ENCODE data around the gene PAPPA2. TPM values are rescaled to one million over a fixed set of nuclear protein-coding genes. Genes with fewer than 3 reads are reported as not detected.

Gene PAPPA2
- total RNA-seq, 5 donors from 2014 or later (not counting 1 experiment from before 2014, with no cell fraction given), result 0.03 to 0.06 TPM; not detected in 3

GRCh38 chr1:176877557-176877956, 414.6 kb downstream of the PAPPA2 start:
- peaks cover 6 to 10% of the 10 kb centered on the region in 2 donors for H3K27me3 Mint-ChIP-seq
- H3K4me3 Mint-ChIP-seq, result no peak overlapping the region
- ATAC-seq (replicated peaks in 1 of 4) (no peak), DNase-seq (no peak)
- no peaks in the 10 kb centered on the region for H3K9me3 Mint-ChIP-seq
- no peaks in the 10 kb centered on the region for H3K9me3 ChIP-seq
- no peak overlapping the region for H3K4me3 ChIP-seq (ENCODE audit: control insufficient read depth in 1 of 2, extremely low read depth in 1 of 2, low read length in 1 of 2)
- no CpG with 5 or more reads among the region's 3 CpGs for WGBS (ENCODE audit: insufficient coverage)
- ChIA-PET CTCF (no interaction called here), POLR2A (no interaction called here)
- H3K27ac Mint-ChIP-seq, result no peak overlapping the region
- H3K27me3 ChIP-seq (replicated peaks in 1 of 2; ENCODE audit: control insufficient read depth in 2 of 2, extremely low read depth in 1 of 2, insufficient read depth in 2 of 2, low read length in 1 of 2), result peaks cover 0 to 3% of the 10 kb centered on the region in 2 experiments
- H3K36me3 ChIP-seq (ENCODE audit: control insufficient read depth in 2 of 2, extremely low read depth in 1 of 2, insufficient read depth in 1 of 2, low read length in 1 of 2), result no peaks in the 10 kb centered on the region
- no peaks in the 10 kb centered on the region for H3K4me1 Mint-ChIP-seq
- no peaks in the 10 kb centered on the region for H3K4me1 ChIP-seq (ENCODE audit: control insufficient read depth in 1 of 2, extremely low read depth in 1 of 2, insufficient read depth in 2 of 2, low read length in 2 of 2)
- H3K36me3 Mint-ChIP-seq, result no peaks in the 10 kb centered on the region
- no peak overlapping the region for H3K27ac ChIP-seq (ENCODE audit: low read length)

GRCh38 chr1:176878750-176879536, 416.0 kb downstream of the PAPPA2 start:
- no peak overlapping the region for H3K27ac ChIP-seq (ENCODE audit: low read length)
- Mint-ChIP-seq H3K36me3 (no peaks in the 10 kb centered on the region), H3K27ac (no peak overlapping the region), H3K27me3 (peaks cover 2 to 5% of the 10 kb centered on the region in 2 donors), H3K4me3 (no peak overlapping the region), H3K9me3 (no peaks in the 10 kb centered on the region), H3K4me1 (no peaks in the 10 kb centered on the region)
- WGBS (ENCODE audit: insufficient coverage), result 61% methylated on average over 12 of the region's 12 CpGs
- ATAC-seq (replicated peaks in 1 of 4) (peak in 1 of 4 experiments; percentile 13), DNase-seq (no peak)
- no peak overlapping the region for H3K4me3 ChIP-seq (ENCODE audit: control insufficient read depth in 1 of 2, extremely low read depth in 1 of 2, low read length in 1 of 2)
- no peaks in the 10 kb centered on the region for H3K4me1 ChIP-seq (ENCODE audit: control insufficient read depth in 1 of 2, extremely low read depth in 1 of 2, insufficient read depth in 2 of 2, low read length in 2 of 2)
- ChIA-PET CTCF (no interaction called here), POLR2A (no interaction called here)
- no peaks in the 10 kb centered on the region for H3K36me3 ChIP-seq (ENCODE audit: control insufficient read depth in 2 of 2, extremely low read depth in 1 of 2, insufficient read depth in 1 of 2, low read length in 1 of 2)
- peaks cover 0 to 3% of the 10 kb centered on the region in 2 experiments for H3K27me3 ChIP-seq (replicated peaks in 1 of 2; ENCODE audit: control insufficient read depth in 2 of 2, extremely low read depth in 1 of 2, insufficient read depth in 2 of 2, low read length in 1 of 2)
- H3K9me3 ChIP-seq, result no peaks in the 10 kb centered on the region

GRCh38 chr1:176879784-176880620, 417.0 kb downstream of the PAPPA2 start:
- no peak overlapping the region for H3K4me3 Mint-ChIP-seq
- no peaks in the 10 kb centered on the region for H3K4me1 Mint-ChIP-seq
- ATAC-seq (replicated peaks in 1 of 4), result no peak
- H3K36me3 ChIP-seq (ENCODE audit: control insufficient read depth in 2 of 2, extremely low read depth in 1 of 2, insufficient read depth in 1 of 2, low read length in 1 of 2), result no peaks in the 10 kb centered on the region
- H3K27me3 Mint-ChIP-seq, result peaks cover 2 to 4% of the 10 kb centered on the region in 2 donors
- H3K4me1 ChIP-seq (ENCODE audit: control insufficient read depth in 1 of 2, extremely low read depth in 1 of 2, insufficient read depth in 2 of 2, low read length in 2 of 2), result no peaks in the 10 kb centered on the region
- H3K27ac Mint-ChIP-seq, result no peak overlapping the region
- H3K4me3 ChIP-seq (ENCODE audit: control insufficient read depth in 1 of 2, extremely low read depth in 1 of 2, low read length in 1 of 2), result no peak overlapping the region
- H3K27ac ChIP-seq (ENCODE audit: low read length), result no peak overlapping the region
- ChIA-PET CTCF (no interaction called here), POLR2A (no interaction called here)
- H3K9me3 Mint-ChIP-seq, result peaks cover 0 to under 1% (median 0%) of the 10 kb centered on the region in 3 donors
- H3K9me3 ChIP-seq, result no peaks in the 10 kb centered on the region
- peaks cover 0 to 3% of the 10 kb centered on the region in 2 experiments for H3K27me3 ChIP-seq (replicated peaks in 1 of 2; ENCODE audit: control insufficient read depth in 2 of 2, extremely low read depth in 1 of 2, insufficient read depth in 2 of 2, low read length in 1 of 2)
- WGBS (ENCODE audit: insufficient coverage), result no CpG with 5 or more reads among the region's 13 CpGs
- DNase-seq, result no peak
- H3K36me3 Mint-ChIP-seq, result no peaks in the 10 kb centered on the region

GRCh38 chr1:176880955-176881595, 418.1 kb downstream of the PAPPA2 start:
- Mint-ChIP-seq H3K9me3 (peaks cover 0 to 6% (median 0%) of the 10 kb centered on the region in 3 donors), H3K27me3 (peaks cover 3 to 8% of the 10 kb centered on the region in 2 donors), H3K4me3 (no peak overlapping the region), H3K27ac (no peak overlapping the region), H3K36me3 (no peaks in the 10 kb centered on the region), H3K4me1 (no peaks in the 10 kb centered on the region)
- Histone ChIP-seq H3K9me3 (no peaks in the 10 kb centered on the region), H3K27me3 (replicated peaks in 1 of 2; ENCODE audit: control insufficient read depth in 2 of 2, extremely low read depth in 1 of 2, insufficient read depth in 2 of 2, low read length in 1 of 2) (peaks cover 0 to 3% of the 10 kb centered on the region in 2 experiments), H3K27ac (ENCODE audit: low read length) (no peak overlapping the region), H3K4me3 (ENCODE audit: control insufficient read depth in 1 of 2, extremely low read depth in 1 of 2, low read length in 1 of 2) (no peak overlapping the region), H3K4me1 (ENCODE audit: control insufficient read depth in 1 of 2, extremely low read depth in 1 of 2, insufficient read depth in 2 of 2, low read length in 2 of 2) (no peaks in the 10 kb centered on the region), H3K36me3 (ENCODE audit: control insufficient read depth in 2 of 2, extremely low read depth in 1 of 2, insufficient read depth in 1 of 2, low read length in 1 of 2) (no peaks in the 10 kb centered on the region)
- POLR2A ChIA-PET, result no interaction called here
- WGBS (ENCODE audit: insufficient coverage), result 0% methylated on average over 1 of the region's 9 CpGs
- CTCF ChIA-PET, result interaction anchor here in 1 of 2 donors (0.6 kb wide), 1 partner anchor 483 kb away, joined by 4 read pairs; no protein-coding TSS in a partner anchor
- DNase-seq, result peak in 12 of 35 experiments; percentile 3 to 35 (median 10)
- no peak for ATAC-seq (replicated peaks in 1 of 4)

GRCh38 chr1:176884286-176884685, 421.3 kb downstream of the PAPPA2 start:
- H3K36me3 Mint-ChIP-seq, result no peaks in the 10 kb centered on the region
- H3K27me3 ChIP-seq (replicated peaks in 1 of 2; ENCODE audit: control insufficient read depth in 2 of 2, extremely low read depth in 1 of 2, insufficient read depth in 2 of 2, low read length in 1 of 2), result no peaks in the 10 kb centered on the region
- no peak overlapping the region for H3K27ac ChIP-seq (ENCODE audit: low read length)
- WGBS (ENCODE audit: insufficient coverage), result 42% methylated on average over 4 of the region's 4 CpGs
- no peaks in the 10 kb centered on the region for H3K4me1 ChIP-seq (ENCODE audit: control insufficient read depth in 1 of 2, extremely low read depth in 1 of 2, insufficient read depth in 2 of 2, low read length in 2 of 2)
- ChIA-PET CTCF (no interaction called here), POLR2A (no interaction called here)
- H3K36me3 ChIP-seq (ENCODE audit: control insufficient read depth in 2 of 2, extremely low read depth in 1 of 2, insufficient read depth in 1 of 2, low read length in 1 of 2), result no peaks in the 10 kb centered on the region
- no peak overlapping the region for H3K4me3 ChIP-seq (ENCODE audit: control insufficient read depth in 1 of 2, extremely low read depth in 1 of 2, low read length in 1 of 2)
- no peak overlapping the region for H3K27ac Mint-ChIP-seq
- no peak for ATAC-seq (replicated peaks in 1 of 4)
- H3K9me3 Mint-ChIP-seq, result peaks cover 0 to 14% (median 0%) of the 10 kb centered on the region in 3 donors
- no peak overlapping the region for H3K4me3 Mint-ChIP-seq
- H3K27me3 Mint-ChIP-seq, result peaks cover 3 to 8% of the 10 kb centered on the region in 2 donors
- H3K4me1 Mint-ChIP-seq, result no peaks in the 10 kb centered on the region
- no peaks in the 10 kb centered on the region for H3K9me3 ChIP-seq
- no peak for DNase-seq

- Histone ChIP-seq H3K27ac (ENCODE audit: low read length) (no peak overlapping the region), H3K36me3 (ENCODE audit: control insufficient read depth in 2 of 2, extremely low read depth in 1 of 2, insufficient read depth in 1 of 2, low read length in 1 of 2) (no peaks in the 10 kb centered on the region), H3K27me3 (replicated peaks in 1 of 2; ENCODE audit: control insufficient read depth in 2 of 2, extremely low read depth in 1 of 2, insufficient read depth in 2 of 2, low read length in 1 of 2) (no peaks in the 10 kb centered on the region), H3K4me1 (ENCODE audit: control insufficient read depth in 1 of 2, extremely low read depth in 1 of 2, insufficient read depth in 2 of 2, low read length in 2 of 2) (no peaks in the 10 kb centered on the region), H3K4me3 (ENCODE audit: control insufficient read depth in 1 of 2, extremely low read depth in 1 of 2, low read length in 1 of 2) (no peak overlapping the region), H3K9me3 (no peaks in the 10 kb centered on the region)
- no peak overlapping the region for H3K27ac Mint-ChIP-seq
- ChIA-PET POLR2A (no interaction called here), CTCF (no interaction called here)
- H3K36me3 Mint-ChIP-seq, result no peaks in the 10 kb centered on the region
- H3K27me3 Mint-ChIP-seq, result peaks cover 1 to 13% of the 10 kb centered on the region in 2 donors
- peaks cover 0 to 14% (median 0%) of the 10 kb centered on the region in 3 donors for H3K9me3 Mint-ChIP-seq
- DNase-seq, result no peak
- H3K4me3 Mint-ChIP-seq, result no peak overlapping the region
- no peaks in the 10 kb centered on the region for H3K4me1 Mint-ChIP-seq
- ATAC-seq (replicated peaks in 1 of 4), result no peak
- no CpG with 5 or more reads among the region's 1 CpG for WGBS (ENCODE audit: insufficient coverage)
Observed at GRCh38 chr1:176884911-176885310, 421.9 kb downstream of the PAPPA2 start.
